Smooth muscle cell (in vitro differentiated cells): Measurements from ENCODE around the gene TEDC1. TPM values are rescaled to one million over a fixed set of nuclear protein-coding genes. Genes with fewer than 3 reads are reported as not detected.

Source experiments
- DNase-seq: peaks from one replicate; lab custom pipeline; 2025; ENCODE audit not compliant: unreplicated experiment; lab: John Stamatoyannopoulos, UW
- H2AFZ ChIP-seq: fragments of 200-600 bp; sonication (generic); 2 replicates; pipeline ENCODE4 v1.6.0; 2016; ENCODE audit warnings: antibody characterized with exemption, low read depth, mild to moderate bottlenecking
- H3F3A ChIP-seq: fragments of 200-600 bp; sonication (generic); 2 replicates; pipeline ENCODE4 v1.6.0; 2017; ENCODE audit warnings: antibody characterized with exemption, low read depth
- H3K27ac ChIP-seq: fragments of 200-600 bp; sonication (generic); 2 replicates; pipeline ENCODE4 v1.5.1; 2016; ENCODE audit warnings: low read depth, mild to moderate bottlenecking
- H3K27me3 ChIP-seq: fragments of 200-600 bp; sonication (generic); 2 replicates; pipeline ENCODE4 v1.6.1; 2016; ENCODE audit warnings: low read depth, mild to moderate bottlenecking
- H3K36me3 ChIP-seq: fragments of 200-600 bp; sonication (generic); 2 replicates; pipeline ENCODE4 v1.5.1; 2016; ENCODE audit warnings: low read depth
- H3K4me1 ChIP-seq: fragments of 200-600 bp; sonication (generic); 2 replicates; pipeline ENCODE4 v1.5.1; 2016; ENCODE audit warnings: low read depth
- H3K4me2 ChIP-seq: fragments of 200-600 bp; sonication (generic); 2 replicates; pipeline ENCODE4 v1.6.0; 2016; ENCODE audit warnings: mild to moderate bottlenecking
- H3K4me3 ChIP-seq: fragments of 200-600 bp; sonication (generic); 2 replicates; pipeline ENCODE4 v1.5.1; 2016; ENCODE audit warnings: mild to moderate bottlenecking
- H3K79me2 ChIP-seq: fragments of 200-600 bp; sonication (generic); 2 replicates; pipeline ENCODE4 v1.6.0; 2016; ENCODE audit warnings: low read depth, mild to moderate bottlenecking
- H3K9ac ChIP-seq: fragments of 200-600 bp; sonication (generic); 2 replicates; pipeline ENCODE4 v1.6.0; 2016; ENCODE audit warnings: low read depth
- H3K9me3 ChIP-seq: fragments of 200-600 bp; sonication (generic); replicated peaks from 2 replicates; pipeline ENCODE4 v1.5.1; 2016; ENCODE audit warnings: low read depth
- H4K20me1 ChIP-seq: fragments of 200-600 bp; sonication (generic); 2 replicates; pipeline ENCODE4 v1.6.0; 2016; ENCODE audit warnings: low read depth
- CTCF ChIP-seq: fragments of 200-600 bp; sonication (generic); IDR thresholded peaks from 2 replicates; pipeline ENCODE4 v1.5.1; 2017; ENCODE audit warnings: borderline replicate concordance, mild to moderate bottlenecking, antibody characterized with exemption; ENCODE audit not compliant: insufficient read depth, poor library complexity, severe bottlenecking
- WGBS: methylation state at CpG from one replicate; pipeline ENCODE4 v1.1.7; 2016; ENCODE audit warnings: low lambda C conversion rate; 5-methylcytosine and 5-hydroxymethylcytosine counted together
- polyA plus RNA-seq: library from polyadenylated mRNA; unstranded; fragments of >200 nt; fragmentation: Nextera tagmentation; extraction: Ambion mirVana; gene quantifications from 2 replicates; pipeline ENCODE4 v1.2.1, GENCODE V29; 2016
- total RNA-seq: library from RNA; depleted of rRNA; stranded (reverse); fragments of >200 nt; gene quantifications from 2 replicates; pipeline ENCODE4 v1.2.3, GENCODE V29; 2014

Gene TEDC1
- total and polyA plus RNA-seq, 2 experiments from 2014 or later: 3.8 to 8.2 TPM

- no peaks in the 10 kb centered on the region for H3K79me2 ChIP-seq
- H2AFZ ChIP-seq: no peak overlapping the region
- TF ChIP-seq CTCF: no peak
- no peak overlapping the region for H3K4me3 ChIP-seq
- 95% methylated on average over 40 of the region's 54 CpGs for WGBS
- H3K27ac ChIP-seq: no peak overlapping the region
- H3K36me3 ChIP-seq: no peaks in the 10 kb centered on the region
- H3K9ac ChIP-seq: no peak overlapping the region
- DNase-seq: no peak
- no peaks in the 10 kb centered on the region for H3K9me3 ChIP-seq
- peaks cover 7% of the 10 kb centered on the region for H3K4me1 ChIP-seq
- peaks cover 10% of the 10 kb centered on the region for H4K20me1 ChIP-seq
- no peaks in the 10 kb centered on the region for H3K27me3 ChIP-seq
- H3K4me2 ChIP-seq: no peak overlapping the region
- H3F3A ChIP-seq: no peaks in the 10 kb centered on the region
Measured at GRCh38 chr14:105469456-105470349, 21.3 kb upstream of the TEDC1 start.

GRCh38 chr14:105470350-105471296, 20.4 kb upstream of the TEDC1 start:
- no peaks in the 10 kb centered on the region for H3K79me2 ChIP-seq
- H3K9me3 ChIP-seq: no peaks in the 10 kb centered on the region
- no peak overlapping the region for H2AFZ ChIP-seq
- no peaks in the 10 kb centered on the region for H3K36me3 ChIP-seq
- WGBS: 89% methylated on average over 34 of the region's 34 CpGs
- peaks cover 3% of the 10 kb centered on the region for H3K27me3 ChIP-seq
- H4K20me1 ChIP-seq: peaks cover 10% of the 10 kb centered on the region
- no peak for TF ChIP-seq CTCF
- no peak for DNase-seq
- H3K27ac ChIP-seq: no peak overlapping the region
- H3F3A ChIP-seq: no peaks in the 10 kb centered on the region
- H3K4me2 ChIP-seq: peak overlapping the region; percentile 17
- H3K4me3 ChIP-seq: no peak overlapping the region
- no peak overlapping the region for H3K9ac ChIP-seq
- H3K4me1 ChIP-seq: peaks cover 12% of the 10 kb centered on the region

- H3K27me3 ChIP-seq: peaks cover 3% of the 10 kb centered on the region
- peak overlapping the region; percentile 17 for H3K4me2 ChIP-seq
- no peak overlapping the region for H3K9ac ChIP-seq
- no peak for TF ChIP-seq CTCF
- no peaks in the 10 kb centered on the region for H3K36me3 ChIP-seq
- no peak for DNase-seq
- no peak overlapping the region for H2AFZ ChIP-seq
- no peak overlapping the region for H3K4me3 ChIP-seq
- H3K4me1 ChIP-seq: peaks cover 12% of the 10 kb centered on the region
- WGBS: 53% methylated on average over 18 of the region's 19 CpGs
- no peak overlapping the region for H3K27ac ChIP-seq
- H3K9me3 ChIP-seq: no peaks in the 10 kb centered on the region
- H3K79me2 ChIP-seq: no peaks in the 10 kb centered on the region
- H4K20me1 ChIP-seq: peaks cover 10% of the 10 kb centered on the region
- H3F3A ChIP-seq: no peaks in the 10 kb centered on the region
Measured at GRCh38 chr14:105471297-105471821, 19.7 kb upstream of the TEDC1 start.
